Keratinocyte (primary cell): ENCODE measurements around the gene SEC24D.

Source experiments
- CTCF ChIP-seq, 3 experiments: IDR thresholded peaks in 1 of 3; conservative IDR thresholded peaks in 1 of 3; optimal IDR thresholded peaks in 1 of 3; 2 replicates in 2 of 3; 3 replicates in 1 of 3; pipeline versions ENCODE3 to v1.5.1; 2011; ENCODE audit warnings: low read length in 3 of 3, mild to moderate bottlenecking in 3 of 3, moderate library complexity in 2 of 3, control low read depth in 1 of 3, inconsistent platforms in 1 of 3; ENCODE audit not compliant: insufficient read depth in 2 of 3; ENCODE audit errors: extremely low read depth in 1 of 3
- EZH2 ChIP-seq: IDR thresholded peaks from one replicate; pipeline ENCODE4 v1.6.1; 2012; ENCODE audit warnings: inconsistent platforms, mild to moderate bottlenecking, low read length, moderate library complexity

- TF ChIP-seq CTCF (optimal IDR thresholded peaks at IDR 0.05 in 1 of 3, IDR thresholded peaks at IDR 0.05 in 1 of 3, conservative IDR thresholded peaks at IDR 0.05 in 1 of 3; ENCODE audit: extremely low read depth in 1 of 3, insufficient read depth in 2 of 3, low read length in 3 of 3) (no peak), EZH2 (no peak)
Measured at GRCh38 chr4:118824141-118824540, 11.8 kb downstream of the SEC24D start.
